ENCODE results near the gene UBA1.

The UBA1 gene

GRCh38 chrX:47169726-47170515, 23.7 kb upstream of the UBA1 start:
- Histone ChIP-seq H3K27ac (ENCODE audit: low read depth, low read length) (no peak overlapping the region), H3K9ac (ENCODE audit: low read depth in 1 of 2, low read length in 2 of 2) (no peak overlapping the region), H3K27me3 (ENCODE audit: control insufficient read depth in 1 of 2, insufficient read depth in 2 of 2, low read length in 2 of 2) (no peaks in the 10 kb centered on the region), H3K4me3 (ENCODE audit: low read depth in 1 of 2, low read length in 2 of 2) (no peak overlapping the region), H3K9me3 (ENCODE audit: control insufficient read depth in 1 of 2, low read length in 2 of 2) (no peaks in the 10 kb centered on the region), H3K36me3 (ENCODE audit: control insufficient read depth in 1 of 2, insufficient read depth in 2 of 2, low read length in 2 of 2) (peaks cover 18 to 48% of the 10 kb centered on the region in 2 donors), H3K4me1 (ENCODE audit: control insufficient read depth in 1 of 2, insufficient read depth in 2 of 2, low read length in 2 of 2) (no peaks in the 10 kb centered on the region)

GRCh38 chrX:47170861-47171692, 22.6 kb upstream of the UBA1 start:
- Histone ChIP-seq H3K4me1 (ENCODE audit: control insufficient read depth in 1 of 2, insufficient read depth in 2 of 2, low read length in 2 of 2) (no peaks in the 10 kb centered on the region), H3K9ac (ENCODE audit: low read depth in 1 of 2, low read length in 2 of 2) (no peak overlapping the region), H3K27ac (ENCODE audit: low read depth, low read length) (no peak overlapping the region), H3K27me3 (ENCODE audit: control insufficient read depth in 1 of 2, insufficient read depth in 2 of 2, low read length in 2 of 2) (no peaks in the 10 kb centered on the region), H3K4me3 (ENCODE audit: low read depth in 1 of 2, low read length in 2 of 2) (no peak overlapping the region), H3K36me3 (ENCODE audit: control insufficient read depth in 1 of 2, insufficient read depth in 2 of 2, low read length in 2 of 2) (peaks cover 26 to 48% of the 10 kb centered on the region in 2 donors), H3K9me3 (ENCODE audit: control insufficient read depth in 1 of 2, low read length in 2 of 2) (no peaks in the 10 kb centered on the region)

DNA sequence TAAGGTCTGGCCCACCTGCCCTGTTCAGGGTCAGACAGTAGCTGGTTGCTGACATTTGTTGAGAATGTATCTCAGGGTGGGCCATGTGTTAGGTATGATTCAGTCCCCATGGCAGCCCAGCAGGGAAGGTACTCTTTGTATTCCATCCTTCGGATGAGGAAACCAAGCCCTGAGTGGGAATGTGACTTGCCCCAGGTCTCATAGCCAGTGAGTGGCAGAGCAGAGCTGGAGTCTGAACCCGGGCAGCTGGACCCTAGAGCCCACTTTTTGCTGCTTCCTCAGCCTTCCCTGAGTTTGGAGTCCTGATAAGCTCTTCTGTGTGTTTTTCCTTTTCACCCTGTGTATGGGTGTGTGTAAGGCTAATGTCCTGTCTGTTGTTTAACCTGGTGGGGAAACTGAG, 21.6 kb upstream of the UBA1 start:
- H3K27me3 ChIP-seq (ENCODE audit: control insufficient read depth in 1 of 2, insufficient read depth in 2 of 2, low read length in 2 of 2): no peaks in the 10 kb centered on the region
- H3K9me3 ChIP-seq (ENCODE audit: control insufficient read depth in 1 of 2, low read length in 2 of 2): no peaks in the 10 kb centered on the region
- no peak overlapping the region for H3K9ac ChIP-seq (ENCODE audit: low read depth in 1 of 2, low read length in 2 of 2)
- H3K36me3 ChIP-seq (ENCODE audit: control insufficient read depth in 1 of 2, insufficient read depth in 2 of 2, low read length in 2 of 2): peaks cover 26 to 56% of the 10 kb centered on the region in 2 donors
- H3K4me1 ChIP-seq (ENCODE audit: control insufficient read depth in 1 of 2, insufficient read depth in 2 of 2, low read length in 2 of 2): no peaks in the 10 kb centered on the region
- H3K4me3 ChIP-seq (ENCODE audit: low read depth in 1 of 2, low read length in 2 of 2): no peak overlapping the region
- no peak overlapping the region for H3K27ac ChIP-seq (ENCODE audit: low read depth, low read length)

DNA sequence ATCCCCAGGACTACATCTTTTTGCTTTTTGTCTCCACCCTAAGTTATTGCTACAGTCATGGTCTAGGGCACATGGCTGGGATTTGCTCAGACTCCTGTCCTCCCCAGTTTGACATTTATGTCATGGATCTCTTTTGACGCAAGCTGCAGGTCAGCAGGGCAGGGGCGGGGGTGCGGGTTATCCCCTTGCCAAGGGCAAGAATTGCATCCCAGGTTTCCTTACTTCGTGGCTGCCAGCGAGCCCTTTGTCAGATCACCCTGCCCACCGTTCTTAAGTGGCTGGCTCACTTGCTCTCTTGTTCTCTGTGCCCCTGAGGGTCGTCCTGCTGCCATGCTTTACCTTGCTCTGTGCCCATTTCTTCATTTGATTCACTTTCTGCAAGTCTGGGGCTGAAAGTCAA, 21.1 kb upstream of the UBA1 start:
- H3K9ac ChIP-seq (ENCODE audit: low read depth in 1 of 2, low read length in 2 of 2): no peak overlapping the region
- H3K27me3 ChIP-seq (ENCODE audit: control insufficient read depth in 1 of 2, insufficient read depth in 2 of 2, low read length in 2 of 2): no peaks in the 10 kb centered on the region
- H3K36me3 ChIP-seq (ENCODE audit: control insufficient read depth in 1 of 2, insufficient read depth in 2 of 2, low read length in 2 of 2): peaks cover 26 to 62% of the 10 kb centered on the region in 2 donors
- no peaks in the 10 kb centered on the region for H3K9me3 ChIP-seq (ENCODE audit: control insufficient read depth in 1 of 2, low read length in 2 of 2)
- H3K4me1 ChIP-seq (ENCODE audit: control insufficient read depth in 1 of 2, insufficient read depth in 2 of 2, low read length in 2 of 2): no peaks in the 10 kb centered on the region
- H3K4me3 ChIP-seq (ENCODE audit: low read depth in 1 of 2, low read length in 2 of 2): no peak overlapping the region
- H3K27ac ChIP-seq (ENCODE audit: low read depth, low read length): no peak overlapping the region

DNA sequence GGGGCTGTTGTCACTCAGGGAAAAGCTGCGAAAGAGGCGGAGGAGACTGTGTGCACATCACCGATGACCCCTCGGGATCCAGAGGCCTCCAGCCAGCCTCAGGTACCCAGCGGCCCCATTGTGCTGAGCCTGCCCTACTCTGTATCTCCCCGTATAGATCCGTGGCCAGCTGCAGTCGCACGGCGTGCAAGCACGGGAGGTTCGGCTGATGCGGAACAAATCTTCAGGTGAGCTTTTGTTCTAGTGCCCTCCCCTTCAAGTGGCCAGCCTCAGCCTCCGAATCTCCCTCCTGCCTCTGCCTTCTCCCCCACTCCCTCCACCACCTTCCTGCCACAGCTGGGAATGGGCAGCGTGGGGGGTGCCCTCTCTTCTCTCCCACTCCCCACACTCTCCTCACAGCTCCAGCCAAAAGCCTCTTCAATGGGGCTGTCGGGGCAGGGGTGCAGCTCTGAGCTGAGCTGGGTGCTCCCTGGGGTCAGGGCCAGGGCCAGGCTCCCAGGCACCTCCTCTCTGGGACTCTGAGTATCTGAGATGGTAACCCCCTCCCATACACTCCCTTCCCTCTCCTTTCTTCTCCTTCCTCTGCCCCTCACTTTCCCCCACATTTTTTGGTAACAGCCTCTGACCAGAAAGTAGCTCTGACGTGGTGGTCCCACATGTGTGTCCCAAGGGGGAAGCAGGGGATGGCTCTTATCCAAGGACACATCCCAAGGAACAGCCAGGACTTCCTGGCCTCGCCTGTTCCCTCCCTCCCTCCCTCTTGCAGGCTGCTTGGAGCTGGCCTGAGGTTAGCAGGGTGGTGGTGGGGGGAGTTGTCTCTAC, 20.4 kb upstream of the UBA1 start:
- Histone ChIP-seq H3K9me3 (ENCODE audit: control insufficient read depth in 1 of 2, low read length in 2 of 2) (no peaks in the 10 kb centered on the region), H3K4me1 (ENCODE audit: control insufficient read depth in 1 of 2, insufficient read depth in 2 of 2, low read length in 2 of 2) (no peaks in the 10 kb centered on the region), H3K9ac (ENCODE audit: low read depth in 1 of 2, low read length in 2 of 2) (no peak overlapping the region), H3K27ac (ENCODE audit: low read depth, low read length) (no peak overlapping the region), H3K36me3 (ENCODE audit: control insufficient read depth in 1 of 2, insufficient read depth in 2 of 2, low read length in 2 of 2) (peaks cover 26 to 68% of the 10 kb centered on the region in 2 donors), H3K4me3 (ENCODE audit: low read depth in 1 of 2, low read length in 2 of 2) (no peak overlapping the region), H3K27me3 (ENCODE audit: control insufficient read depth in 1 of 2, insufficient read depth in 2 of 2, low read length in 2 of 2) (no peaks in the 10 kb centered on the region)

GRCh38 chrX:47174376-47174775, 19.3 kb upstream of the UBA1 start:
- H3K27ac ChIP-seq (ENCODE audit: low read depth, low read length): no peak overlapping the region
- no peak overlapping the region for H3K9ac ChIP-seq (ENCODE audit: low read depth in 1 of 2, low read length in 2 of 2)
- H3K4me3 ChIP-seq (ENCODE audit: low read depth in 1 of 2, low read length in 2 of 2): no peak overlapping the region
- H3K4me1 ChIP-seq (ENCODE audit: control insufficient read depth in 1 of 2, insufficient read depth in 2 of 2, low read length in 2 of 2): no peaks in the 10 kb centered on the region
- H3K36me3 ChIP-seq (ENCODE audit: control insufficient read depth in 1 of 2, insufficient read depth in 2 of 2, low read length in 2 of 2): peaks cover 25 to 69% of the 10 kb centered on the region in 2 donors
- H3K9me3 ChIP-seq (ENCODE audit: control insufficient read depth in 1 of 2, low read length in 2 of 2): no peaks in the 10 kb centered on the region
- no peaks in the 10 kb centered on the region for H3K27me3 ChIP-seq (ENCODE audit: control insufficient read depth in 1 of 2, insufficient read depth in 2 of 2, low read length in 2 of 2)

GRCh38 chrX:47174846-47175587, 18.6 kb upstream of the UBA1 start:
- Histone ChIP-seq H3K9me3 (ENCODE audit: control insufficient read depth in 1 of 2, low read length in 2 of 2) (no peaks in the 10 kb centered on the region), H3K4me3 (ENCODE audit: low read depth in 1 of 2, low read length in 2 of 2) (no peak overlapping the region), H3K4me1 (ENCODE audit: control insufficient read depth in 1 of 2, insufficient read depth in 2 of 2, low read length in 2 of 2) (no peaks in the 10 kb centered on the region), H3K27ac (ENCODE audit: low read depth, low read length) (no peak overlapping the region), H3K36me3 (ENCODE audit: control insufficient read depth in 1 of 2, insufficient read depth in 2 of 2, low read length in 2 of 2) (peaks cover 23 to 68% of the 10 kb centered on the region in 2 donors), H3K9ac (ENCODE audit: low read depth in 1 of 2, low read length in 2 of 2) (no peak overlapping the region), H3K27me3 (ENCODE audit: control insufficient read depth in 1 of 2, insufficient read depth in 2 of 2, low read length in 2 of 2) (no peaks in the 10 kb centered on the region)

DNA sequence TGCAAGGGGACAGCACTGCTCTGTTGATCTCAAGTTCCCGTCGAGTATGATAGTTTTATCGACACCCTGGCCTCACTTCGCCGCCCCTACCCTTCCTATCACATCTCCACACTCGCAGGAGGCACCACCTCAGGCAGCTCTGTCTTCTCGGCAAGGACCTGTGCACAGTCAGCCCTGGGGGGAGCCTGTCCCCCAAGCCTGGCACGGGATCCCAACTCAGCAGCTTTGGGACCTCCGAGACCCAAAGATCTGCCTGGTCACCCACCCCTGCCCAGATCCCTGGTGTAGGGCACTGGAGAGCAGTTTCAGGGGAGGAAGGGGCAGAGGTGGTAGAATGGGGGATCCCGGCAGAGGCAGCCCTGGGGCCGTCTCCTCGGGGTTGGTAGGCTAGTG, 18.0 kb upstream of the UBA1 start:
- Histone ChIP-seq H3K27me3 (ENCODE audit: control insufficient read depth in 1 of 2, insufficient read depth in 2 of 2, low read length in 2 of 2) (no peaks in the 10 kb centered on the region), H3K9me3 (ENCODE audit: control insufficient read depth in 1 of 2, low read length in 2 of 2) (no peaks in the 10 kb centered on the region), H3K27ac (ENCODE audit: low read depth, low read length) (no peak overlapping the region), H3K4me1 (ENCODE audit: control insufficient read depth in 1 of 2, insufficient read depth in 2 of 2, low read length in 2 of 2) (no peaks in the 10 kb centered on the region), H3K4me3 (ENCODE audit: low read depth in 1 of 2, low read length in 2 of 2) (no peak overlapping the region), H3K9ac (ENCODE audit: low read depth in 1 of 2, low read length in 2 of 2) (no peak overlapping the region), H3K36me3 (ENCODE audit: control insufficient read depth in 1 of 2, insufficient read depth in 2 of 2, low read length in 2 of 2) (peaks cover 23 to 68% of the 10 kb centered on the region in 2 donors)

DNA sequence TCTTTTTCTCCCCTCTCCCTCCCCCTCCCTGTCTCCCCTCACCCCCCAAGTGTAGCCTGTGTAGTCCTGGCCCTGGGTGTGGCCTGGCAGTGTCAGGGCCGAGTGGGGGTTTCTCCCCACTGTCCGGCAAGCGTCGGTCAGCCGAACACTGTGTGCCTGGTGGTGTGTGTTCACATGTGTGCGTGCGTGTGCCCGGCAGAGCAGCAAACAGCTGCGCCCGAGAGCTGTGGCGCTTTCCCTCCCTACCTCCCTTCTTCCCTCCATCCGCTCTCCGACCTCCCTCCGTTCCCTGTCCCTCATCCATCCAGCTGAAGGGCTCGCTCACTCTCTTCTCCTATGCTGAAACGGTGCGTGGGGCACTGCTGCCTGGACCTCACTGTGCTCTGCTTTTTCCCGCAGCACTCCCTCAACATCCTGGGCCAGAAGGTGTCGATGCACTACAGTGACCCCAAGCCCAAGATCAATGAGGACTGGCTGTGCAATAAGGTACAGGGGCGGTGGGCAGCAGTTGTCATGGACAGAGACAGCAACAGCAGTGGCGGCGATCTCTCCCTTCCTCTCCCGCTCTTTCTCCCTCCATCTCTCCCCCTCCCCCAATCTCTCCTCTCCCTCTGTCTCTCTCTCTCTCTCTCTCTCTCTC, 17.4 kb upstream of the UBA1 start:
- no peaks in the 10 kb centered on the region for H3K4me1 ChIP-seq (ENCODE audit: control insufficient read depth in 1 of 2, insufficient read depth in 2 of 2, low read length in 2 of 2)
- peaks cover 23 to 68% of the 10 kb centered on the region in 2 donors for H3K36me3 ChIP-seq (ENCODE audit: control insufficient read depth in 1 of 2, insufficient read depth in 2 of 2, low read length in 2 of 2)
- no peaks in the 10 kb centered on the region for H3K27me3 ChIP-seq (ENCODE audit: control insufficient read depth in 1 of 2, insufficient read depth in 2 of 2, low read length in 2 of 2)
- no peak overlapping the region for H3K4me3 ChIP-seq (ENCODE audit: low read depth in 1 of 2, low read length in 2 of 2)
- H3K9ac ChIP-seq (ENCODE audit: low read depth in 1 of 2, low read length in 2 of 2): no peak overlapping the region
- no peaks in the 10 kb centered on the region for H3K9me3 ChIP-seq (ENCODE audit: control insufficient read depth in 1 of 2, low read length in 2 of 2)
- H3K27ac ChIP-seq (ENCODE audit: low read depth, low read length): no peak overlapping the region

All from duodenal mucosa (tissue), 2 donors.